ENCODE data around the gene TMEM244.
"Not testable (repeated sequence)": the region's sequence is repeated elsewhere in the genome, so short reads cannot be mapped to it uniquely, and the experiment has no call there.

Gene TMEM244

DNA sequence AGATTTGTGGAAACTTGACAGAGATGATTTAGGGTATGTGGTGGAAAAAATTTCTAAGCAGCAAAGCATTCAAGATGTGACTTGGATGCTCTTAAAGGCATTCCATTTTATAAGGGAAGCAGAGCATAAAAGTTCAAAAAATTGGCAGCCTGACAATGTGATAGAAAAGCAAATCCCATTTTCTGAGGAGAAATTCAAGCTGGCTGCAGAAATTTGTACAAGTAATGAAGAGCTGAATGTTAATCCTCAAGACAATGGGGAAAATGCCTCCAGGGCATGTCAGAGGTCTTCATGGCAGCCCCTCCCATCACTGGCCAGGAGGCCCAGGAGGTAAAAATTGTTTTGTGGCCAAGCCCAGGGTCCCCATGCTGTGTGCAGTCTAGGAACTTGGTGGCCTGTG, 58.2 kb downstream of the TMEM244 start:
- DNase-seq = not testable (repeated sequence)

- no peak for DNase-seq
Measured at GRCh38 chr6:129801909-129802308, 59.2 kb downstream of the TMEM244 start.

GRCh38 chr6:129795261-129795660, 65.9 kb downstream of the TMEM244 start:
- no peak for DNase-seq

DNA sequence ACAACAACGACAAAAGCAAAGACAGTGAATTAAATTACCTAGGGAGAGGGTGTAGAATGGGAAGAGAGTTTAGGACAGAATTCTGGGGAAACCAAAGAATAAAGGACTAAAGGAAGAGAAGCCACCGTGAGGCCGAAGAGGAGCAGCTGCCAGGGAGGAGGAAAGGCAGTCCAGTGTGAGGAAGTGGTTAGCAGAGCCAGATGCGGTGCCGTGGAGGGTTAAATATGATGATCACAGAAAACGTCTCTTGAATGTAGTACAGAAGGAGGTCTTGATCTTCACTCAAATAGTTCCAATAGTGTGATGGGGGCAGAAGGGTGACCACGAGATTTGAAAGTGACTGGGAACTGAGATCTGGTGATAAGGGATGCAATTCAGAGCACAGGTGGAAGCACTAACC, 67.7 kb downstream of the TMEM244 start:
- DNase-seq = no peak

DNA sequence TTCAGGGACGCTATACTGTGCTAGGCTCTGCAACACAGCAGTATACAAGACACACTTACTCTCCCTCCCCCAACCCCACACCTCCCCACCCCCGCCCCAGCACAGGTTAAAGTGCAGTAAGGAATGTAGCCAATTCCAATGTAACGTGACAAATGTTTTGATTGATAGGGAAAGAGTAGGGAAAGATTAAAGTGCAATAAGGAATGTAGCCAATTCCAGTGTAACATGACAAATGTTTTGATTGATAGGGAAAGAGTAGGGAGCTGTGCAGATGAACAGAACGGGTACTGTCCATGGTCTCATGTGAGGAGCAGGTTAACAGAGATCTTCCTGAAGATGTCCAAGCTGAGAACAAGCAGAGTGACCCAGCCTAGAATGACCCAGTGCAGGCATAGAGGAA, 69.1 kb downstream of the TMEM244 start:
- no peak for DNase-seq

DNA sequence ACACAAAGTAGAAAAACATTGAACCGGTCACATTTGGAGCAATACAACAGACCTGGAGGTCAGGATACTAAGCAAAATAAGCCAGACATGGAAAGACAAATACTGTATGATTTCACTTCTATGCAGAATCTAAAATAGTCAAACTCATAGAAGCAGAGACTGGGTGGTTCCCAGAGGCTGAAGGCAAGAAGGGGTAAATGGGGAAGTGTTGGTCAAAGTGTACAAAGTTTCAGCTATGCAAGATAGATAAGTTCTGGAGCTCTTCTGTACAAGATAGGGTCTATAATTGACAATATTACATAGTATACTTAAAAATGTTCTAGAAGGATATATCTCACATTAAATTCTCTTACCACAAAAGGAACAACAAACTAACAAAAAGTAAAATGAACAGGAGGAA, 70.3 kb downstream of the TMEM244 start:
- no peak for DNase-seq

GRCh38 chr6:129789974-129790373, 71.1 kb downstream of the TMEM244 start:
- no peak for DNase-seq

DNA sequence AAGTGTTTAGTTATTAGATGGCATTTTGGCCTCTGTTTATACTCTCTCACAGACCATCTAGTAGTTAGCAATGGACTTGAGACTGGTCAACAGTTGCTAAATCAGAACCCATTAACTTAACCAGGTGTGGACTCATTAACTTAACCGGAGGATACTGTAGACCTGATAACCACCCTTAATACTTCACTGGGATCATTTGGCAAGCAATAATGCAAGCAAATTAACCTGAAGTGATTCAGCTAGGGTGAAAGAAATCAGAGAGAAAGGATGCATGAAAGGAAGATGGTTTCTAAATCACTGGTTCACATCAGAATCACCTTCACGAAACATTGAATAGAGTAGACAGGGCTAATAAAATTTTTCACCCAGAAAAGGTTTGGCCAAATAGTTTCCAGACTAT, 73.3 kb downstream of the TMEM244 start:
- DNase-seq = no peak

- DNase-seq = no peak
Measured at GRCh38 chr6:129786548-129786947, 74.6 kb downstream of the TMEM244 start.

- DNase-seq = no peak
Measured at GRCh38 chr6:129785756-129786135, 75.4 kb downstream of the TMEM244 start.

- no peak for DNase-seq
Measured at GRCh38 chr6:129785047-129785755, 75.9 kb downstream of the TMEM244 start.
